ENCODE measurements around the gene CRYZ.

Gene CRYZ

DNA sequence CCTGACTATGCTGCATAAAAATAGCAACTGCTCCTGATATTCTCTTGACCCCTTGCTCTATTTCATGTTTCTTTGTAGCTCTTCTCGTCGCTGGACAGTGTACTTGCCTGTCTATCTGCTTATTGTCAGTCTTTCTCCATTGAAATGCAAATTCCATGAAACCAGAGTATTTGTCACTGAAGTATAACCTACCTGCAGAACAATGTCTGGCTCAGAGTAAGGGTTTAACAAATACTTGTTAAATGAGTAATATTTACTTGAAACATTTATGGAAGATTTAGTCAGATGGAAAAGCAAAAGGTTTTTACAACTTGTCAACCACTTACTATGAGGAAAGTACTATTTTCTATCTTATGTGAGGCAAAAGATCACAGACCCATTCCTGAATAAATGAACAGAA is 39.4 kb downstream of the CRYZ start:
- H3K4me3 ChIP-seq (ENCODE audit: low read length): no peak overlapping the region
- no peak overlapping the region for H3K4me2 ChIP-seq (ENCODE audit: low read length)
- H3K4me1 ChIP-seq (ENCODE audit: control insufficient read depth, insufficient read depth, low read length): peaks cover 6% of the 10 kb centered on the region
- no peaks in the 10 kb centered on the region for H3K9me3 ChIP-seq (replicated peaks; ENCODE audit: low read length)
- H3K36me3 ChIP-seq (ENCODE audit: insufficient read depth, low read length): no peaks in the 10 kb centered on the region
- H3K9ac ChIP-seq (ENCODE audit: low read depth, low read length): no peak overlapping the region
- H3K27me3 ChIP-seq (ENCODE audit: control insufficient read depth, insufficient read depth, low read length): peaks cover 4% of the 10 kb centered on the region

DNA sequence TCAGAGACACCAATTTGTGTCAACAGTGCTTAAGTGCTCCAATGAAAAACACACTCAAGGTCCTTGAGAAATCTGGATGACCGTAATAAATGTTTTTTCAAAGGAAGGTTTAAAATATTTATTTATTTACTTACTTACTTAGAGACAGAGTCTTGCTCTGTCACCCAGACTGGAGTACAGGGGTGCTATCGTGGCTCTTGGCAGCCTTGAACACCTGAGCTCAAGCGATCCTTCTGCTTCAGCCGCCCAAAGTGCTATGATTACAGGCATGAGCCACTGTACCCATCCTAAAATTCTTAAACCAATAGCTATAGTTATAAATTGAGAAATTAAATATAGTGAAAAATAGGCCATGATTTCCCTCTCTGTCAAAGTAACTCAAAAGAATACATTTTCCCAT is 41.9 kb downstream of the CRYZ start:
- H3K9me3 ChIP-seq (replicated peaks; ENCODE audit: low read length): no peaks in the 10 kb centered on the region
- H3K27me3 ChIP-seq (ENCODE audit: control insufficient read depth, insufficient read depth, low read length): peaks cover 19% of the 10 kb centered on the region
- H3K9ac ChIP-seq (ENCODE audit: low read depth, low read length): no peak overlapping the region
- no peak overlapping the region for H3K4me3 ChIP-seq (ENCODE audit: low read length)
- no peak overlapping the region for H3K4me2 ChIP-seq (ENCODE audit: low read length)
- no peaks in the 10 kb centered on the region for H3K36me3 ChIP-seq (ENCODE audit: insufficient read depth, low read length)
- H3K4me1 ChIP-seq (ENCODE audit: control insufficient read depth, insufficient read depth, low read length): peaks cover 6% of the 10 kb centered on the region

DNA sequence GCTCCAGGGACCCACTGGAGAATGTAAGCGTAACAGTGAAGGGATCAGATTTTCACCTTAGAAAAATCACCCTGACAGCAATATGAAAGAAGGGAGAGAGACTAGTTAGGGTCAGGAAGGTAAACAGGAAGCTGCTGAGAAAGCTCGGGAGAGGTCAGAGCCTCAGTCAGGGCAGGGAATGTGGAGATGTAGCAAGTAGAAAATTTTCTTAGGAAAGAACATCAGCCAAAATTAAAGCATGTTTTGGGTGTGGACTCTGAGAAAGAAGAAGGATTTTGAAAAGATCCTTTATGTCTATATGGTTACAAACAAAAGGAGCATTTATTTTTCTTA is 42.5 kb downstream of the CRYZ start:
- Histone ChIP-seq H3K36me3 (ENCODE audit: insufficient read depth, low read length) (no peaks in the 10 kb centered on the region), H3K4me2 (ENCODE audit: low read length) (no peak overlapping the region), H3K27me3 (ENCODE audit: control insufficient read depth, insufficient read depth, low read length) (peaks cover 25% of the 10 kb centered on the region), H3K9ac (ENCODE audit: low read depth, low read length) (no peak overlapping the region), H3K4me1 (ENCODE audit: control insufficient read depth, insufficient read depth, low read length) (peaks cover 6% of the 10 kb centered on the region), H3K9me3 (replicated peaks; ENCODE audit: low read length) (no peaks in the 10 kb centered on the region), H3K4me3 (ENCODE audit: low read length) (no peak overlapping the region)

DNA sequence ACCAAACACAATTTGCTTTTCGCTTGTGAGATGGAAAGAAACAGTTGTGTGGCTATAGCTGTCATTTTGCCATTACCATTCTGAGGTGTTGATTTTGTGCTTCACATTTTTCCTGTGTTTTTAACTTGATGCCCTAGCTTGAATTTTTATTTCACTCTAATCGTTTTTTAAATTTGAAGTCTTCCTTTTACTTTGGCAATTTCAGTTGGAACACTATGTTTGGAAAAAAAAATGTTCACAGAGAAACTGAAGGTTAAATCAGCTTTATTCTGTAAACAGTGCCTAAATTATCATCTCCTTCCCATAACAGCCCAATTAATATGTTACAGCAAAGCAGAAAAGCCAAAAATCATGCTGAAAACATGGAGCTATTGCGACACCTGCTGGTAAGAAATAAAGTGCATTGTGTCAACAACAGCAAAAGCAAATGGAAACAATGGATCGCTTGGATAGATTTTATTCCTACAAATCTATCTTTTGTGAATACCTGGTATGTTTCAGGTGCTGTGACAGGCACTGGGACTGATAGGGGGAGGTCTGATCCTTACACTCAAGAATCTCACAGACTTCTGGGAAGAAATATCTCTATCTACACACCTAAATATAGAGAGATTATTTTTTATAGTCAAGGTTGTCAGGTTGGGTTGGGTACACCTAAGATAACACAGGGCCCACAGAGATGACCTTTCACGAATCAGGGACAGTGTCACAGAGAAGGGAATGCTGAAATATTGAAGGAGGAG is 43.1 kb downstream of the CRYZ start:
- Histone ChIP-seq H3K4me2 (ENCODE audit: low read length) (peak overlapping the region; percentile 57), H3K4me1 (ENCODE audit: control insufficient read depth, insufficient read depth, low read length) (peaks cover 6% of the 10 kb centered on the region), H3K9me3 (replicated peaks; ENCODE audit: low read length) (no peaks in the 10 kb centered on the region), H3K36me3 (ENCODE audit: insufficient read depth, low read length) (no peaks in the 10 kb centered on the region), H3K27me3 (ENCODE audit: control insufficient read depth, insufficient read depth, low read length) (peaks cover 26% of the 10 kb centered on the region), H3K9ac (ENCODE audit: low read depth, low read length) (no peak overlapping the region), H3K4me3 (ENCODE audit: low read length) (no peak overlapping the region)

DNA sequence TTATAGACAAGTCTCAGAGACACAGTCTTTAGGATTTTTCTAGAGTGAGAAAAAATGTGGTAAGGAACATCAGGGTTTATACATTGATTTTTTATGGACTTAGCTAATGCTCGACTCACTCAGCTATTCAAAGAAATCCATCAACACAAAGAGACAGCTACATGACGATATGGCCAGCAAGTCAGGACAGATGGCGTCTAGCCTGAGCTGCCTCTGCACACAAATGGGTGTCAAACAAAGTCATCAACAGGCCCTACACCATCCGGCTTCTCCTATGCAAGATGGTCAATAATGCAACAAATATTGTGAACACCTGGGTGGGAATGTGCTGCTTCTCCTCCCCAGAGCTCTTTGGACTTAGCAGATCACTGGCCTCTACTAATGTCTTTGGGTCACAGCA is 45.9 kb downstream of the CRYZ start:
- Histone ChIP-seq H3K9me3 (replicated peaks; ENCODE audit: low read length) (no peaks in the 10 kb centered on the region), H3K4me3 (ENCODE audit: low read length) (no peak overlapping the region), H3K4me1 (ENCODE audit: control insufficient read depth, insufficient read depth, low read length) (no peaks in the 10 kb centered on the region), H3K9ac (ENCODE audit: low read depth, low read length) (no peak overlapping the region), H3K4me2 (ENCODE audit: low read length) (no peak overlapping the region), H3K36me3 (ENCODE audit: insufficient read depth, low read length) (no peaks in the 10 kb centered on the region), H3K27me3 (ENCODE audit: control insufficient read depth, insufficient read depth, low read length) (peaks cover 42% of the 10 kb centered on the region)

DNA sequence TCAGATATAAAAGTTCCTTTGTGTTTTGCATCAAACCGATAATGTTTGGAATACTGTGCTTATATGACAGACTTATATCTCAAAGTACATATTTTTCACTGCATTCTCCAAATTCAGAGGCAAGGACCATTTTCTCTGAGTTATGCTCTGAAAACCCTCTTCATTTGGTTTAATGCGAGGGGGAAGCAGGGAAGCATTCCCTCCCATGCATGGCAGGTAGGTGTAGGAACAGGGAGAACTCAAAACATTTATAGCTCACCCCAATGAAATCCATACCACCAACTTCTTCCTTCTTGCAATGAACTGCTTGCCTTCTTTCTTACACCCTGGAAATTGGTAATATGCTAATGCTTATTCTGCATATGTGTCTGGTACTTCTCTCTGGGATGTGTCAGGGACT is 48.5 kb downstream of the CRYZ start:
- no peaks in the 10 kb centered on the region for H3K4me1 ChIP-seq (ENCODE audit: control insufficient read depth, insufficient read depth, low read length)
- H3K9ac ChIP-seq (ENCODE audit: low read depth, low read length): no peak overlapping the region
- no peaks in the 10 kb centered on the region for H3K36me3 ChIP-seq (ENCODE audit: insufficient read depth, low read length)
- H3K4me2 ChIP-seq (ENCODE audit: low read length): no peak overlapping the region
- H3K4me3 ChIP-seq (ENCODE audit: low read length): no peak overlapping the region
- H3K9me3 ChIP-seq (replicated peaks; ENCODE audit: low read length): no peaks in the 10 kb centered on the region
- peaks cover 45% of the 10 kb centered on the region for H3K27me3 ChIP-seq (ENCODE audit: control insufficient read depth, insufficient read depth, low read length)

DNA sequence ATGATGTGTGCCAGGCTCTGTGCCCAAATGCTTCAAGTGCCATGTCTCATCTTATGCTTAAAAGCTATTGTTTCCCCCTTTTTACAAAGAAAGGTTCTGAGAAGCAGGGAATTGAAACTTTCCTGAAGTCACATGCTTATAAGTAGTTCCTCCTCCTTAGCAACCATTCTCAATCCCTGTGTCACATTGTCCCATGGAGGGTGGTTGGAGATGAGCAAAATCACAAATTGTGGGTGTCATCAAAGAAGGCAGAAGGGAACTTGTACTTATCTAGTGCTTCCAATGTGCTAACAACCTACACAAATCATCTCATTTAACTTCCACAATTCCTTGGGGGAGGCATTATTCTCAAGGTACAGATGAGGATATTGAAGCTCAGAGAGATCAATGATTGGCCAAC is 49.2 kb downstream of the CRYZ start:
- no peaks in the 10 kb centered on the region for H3K4me1 ChIP-seq (ENCODE audit: control insufficient read depth, insufficient read depth, low read length)
- H3K4me2 ChIP-seq (ENCODE audit: low read length): no peak overlapping the region
- no peaks in the 10 kb centered on the region for H3K9me3 ChIP-seq (replicated peaks; ENCODE audit: low read length)
- no peak overlapping the region for H3K4me3 ChIP-seq (ENCODE audit: low read length)
- no peak overlapping the region for H3K9ac ChIP-seq (ENCODE audit: low read depth, low read length)
- H3K27me3 ChIP-seq (ENCODE audit: control insufficient read depth, insufficient read depth, low read length): peaks cover 43% of the 10 kb centered on the region
- H3K36me3 ChIP-seq (ENCODE audit: insufficient read depth, low read length): no peaks in the 10 kb centered on the region

DNA sequence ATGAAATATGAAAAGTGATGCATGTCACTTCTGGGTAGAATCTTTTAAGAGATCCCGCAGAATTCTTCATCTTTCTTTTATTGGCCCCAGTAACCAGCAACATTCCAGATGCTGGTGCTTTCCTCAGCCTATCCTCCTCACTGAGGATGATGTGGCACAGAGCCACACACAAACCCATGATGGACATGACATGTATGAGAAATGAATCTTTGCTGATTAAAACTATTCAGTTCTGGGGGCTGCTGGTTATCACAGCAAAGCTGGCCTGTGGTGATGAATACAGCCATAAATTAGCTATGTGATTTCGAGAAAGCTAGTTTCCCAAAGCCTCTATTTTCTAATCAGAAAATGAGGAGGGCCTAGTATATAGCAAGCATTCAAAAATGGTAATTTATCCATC is 51.0 kb downstream of the CRYZ start:
- Histone ChIP-seq H3K4me2 (ENCODE audit: low read length) (no peak overlapping the region), H3K9me3 (replicated peaks; ENCODE audit: low read length) (no peaks in the 10 kb centered on the region), H3K36me3 (ENCODE audit: insufficient read depth, low read length) (no peaks in the 10 kb centered on the region), H3K4me1 (ENCODE audit: control insufficient read depth, insufficient read depth, low read length) (no peaks in the 10 kb centered on the region), H3K27me3 (ENCODE audit: control insufficient read depth, insufficient read depth, low read length) (peaks cover 30% of the 10 kb centered on the region), H3K9ac (ENCODE audit: low read depth, low read length) (no peak overlapping the region), H3K4me3 (ENCODE audit: low read length) (no peak overlapping the region)

DNA sequence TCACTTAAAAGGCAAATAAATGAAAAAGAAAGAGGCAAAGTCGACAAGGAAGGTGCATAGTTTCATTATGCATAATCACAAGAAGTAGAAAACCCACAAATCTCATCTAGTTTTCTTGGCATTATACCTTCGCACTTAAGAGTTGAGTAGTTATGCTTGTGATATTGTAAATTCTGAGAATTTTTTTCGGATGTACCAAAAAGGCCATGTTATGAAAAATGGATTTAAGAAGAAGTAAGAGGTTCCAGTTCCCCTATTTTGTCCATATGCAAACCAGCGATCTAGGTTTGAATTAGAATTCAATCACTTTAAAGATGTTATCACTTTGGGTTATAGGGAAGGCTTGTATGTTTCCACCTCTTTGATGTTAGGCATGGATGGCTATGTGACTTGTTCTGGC is 51.4 kb downstream of the CRYZ start:
- peaks cover 28% of the 10 kb centered on the region for H3K27me3 ChIP-seq (ENCODE audit: control insufficient read depth, insufficient read depth, low read length)
- no peaks in the 10 kb centered on the region for H3K9me3 ChIP-seq (replicated peaks; ENCODE audit: low read length)
- no peak overlapping the region for H3K4me2 ChIP-seq (ENCODE audit: low read length)
- no peaks in the 10 kb centered on the region for H3K36me3 ChIP-seq (ENCODE audit: insufficient read depth, low read length)
- H3K9ac ChIP-seq (ENCODE audit: low read depth, low read length): no peak overlapping the region
- no peak overlapping the region for H3K4me3 ChIP-seq (ENCODE audit: low read length)
- no peaks in the 10 kb centered on the region for H3K4me1 ChIP-seq (ENCODE audit: control insufficient read depth, insufficient read depth, low read length)

DNA sequence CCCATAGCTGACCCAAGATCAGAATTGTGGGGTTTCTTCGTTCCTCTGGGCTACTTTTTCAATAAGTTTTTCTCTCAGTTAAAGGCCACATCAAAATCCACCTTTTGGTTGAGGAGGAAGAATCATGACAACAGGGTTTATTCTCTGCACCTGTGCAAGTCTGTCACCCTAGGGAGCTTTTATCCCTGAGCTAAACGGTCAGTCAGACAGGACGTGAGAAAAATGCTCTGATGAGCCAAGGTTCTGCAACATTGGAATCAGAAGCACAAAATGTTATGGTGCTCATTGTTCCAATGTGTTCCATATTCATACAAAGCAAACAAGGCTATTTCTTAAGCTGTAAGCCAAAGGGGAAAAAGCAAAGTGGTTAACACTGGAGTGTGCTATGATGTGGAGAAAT is 51.8 kb downstream of the CRYZ start:
- no peak overlapping the region for H3K9ac ChIP-seq (ENCODE audit: low read depth, low read length)
- H3K27me3 ChIP-seq (ENCODE audit: control insufficient read depth, insufficient read depth, low read length): peaks cover 27% of the 10 kb centered on the region
- H3K4me2 ChIP-seq (ENCODE audit: low read length): no peak overlapping the region
- no peak overlapping the region for H3K4me3 ChIP-seq (ENCODE audit: low read length)
- H3K4me1 ChIP-seq (ENCODE audit: control insufficient read depth, insufficient read depth, low read length): no peaks in the 10 kb centered on the region
- no peaks in the 10 kb centered on the region for H3K36me3 ChIP-seq (ENCODE audit: insufficient read depth, low read length)
- H3K9me3 ChIP-seq (replicated peaks; ENCODE audit: low read length): no peaks in the 10 kb centered on the region

DNA sequence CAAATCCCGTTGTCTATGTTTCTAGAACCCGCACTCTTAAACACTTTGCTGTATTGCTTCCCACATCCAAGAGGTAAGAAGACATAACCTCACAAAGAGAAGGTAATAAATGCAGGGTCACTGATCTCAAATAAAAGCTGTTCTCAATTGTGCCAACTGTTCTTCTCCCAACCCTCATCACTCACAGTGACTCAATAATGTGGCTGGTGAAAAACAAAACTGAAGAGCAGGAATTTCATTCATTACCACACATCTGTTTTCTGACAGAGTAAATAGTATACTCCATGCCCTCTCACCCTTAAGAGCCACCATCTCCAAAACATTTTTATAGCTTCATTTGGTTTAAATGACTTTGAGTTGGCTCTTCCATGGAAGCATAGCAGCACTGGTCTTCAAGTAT is 53.0 kb downstream of the CRYZ start:
- Histone ChIP-seq H3K4me3 (ENCODE audit: low read length) (no peak overlapping the region), H3K4me1 (ENCODE audit: control insufficient read depth, insufficient read depth, low read length) (no peaks in the 10 kb centered on the region), H3K9me3 (replicated peaks; ENCODE audit: low read length) (no peaks in the 10 kb centered on the region)

DNA sequence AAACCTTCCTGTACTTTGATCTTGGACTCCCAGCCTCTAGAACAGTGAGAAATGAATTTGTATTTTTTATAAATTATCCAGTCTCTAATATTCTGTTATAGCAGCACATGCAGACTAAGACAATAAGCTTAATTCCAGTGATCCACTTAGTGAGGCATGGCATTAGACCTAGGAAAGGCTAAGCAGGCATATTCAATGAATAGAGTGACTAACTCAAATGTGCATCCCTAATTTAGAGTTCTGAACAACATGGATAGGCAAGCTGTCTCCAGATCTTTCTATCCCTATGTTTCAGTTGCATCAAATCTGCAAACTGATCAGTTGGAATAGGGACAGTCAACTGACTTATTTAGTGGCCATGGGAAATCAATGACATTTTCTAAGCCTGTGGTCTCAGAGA is 54.9 kb downstream of the CRYZ start:
- no peak overlapping the region for H3K4me2 ChIP-seq (ENCODE audit: low read length)
- peaks cover 29% of the 10 kb centered on the region for H3K27me3 ChIP-seq (ENCODE audit: control insufficient read depth, insufficient read depth, low read length)
- no peaks in the 10 kb centered on the region for H3K36me3 ChIP-seq (ENCODE audit: insufficient read depth, low read length)
- H3K9ac ChIP-seq (ENCODE audit: low read depth, low read length): no peak overlapping the region
- H3K9me3 ChIP-seq (replicated peaks; ENCODE audit: low read length): no peaks in the 10 kb centered on the region
- no peaks in the 10 kb centered on the region for H3K4me1 ChIP-seq (ENCODE audit: control insufficient read depth, insufficient read depth, low read length)
- no peak overlapping the region for H3K4me3 ChIP-seq (ENCODE audit: low read length)

More for the DNA sequence above, 53.0 kb downstream of the CRYZ start:
- no peaks in the 10 kb centered on the region for H3K36me3 ChIP-seq (ENCODE audit: insufficient read depth, low read length)
- no peak overlapping the region for H3K4me2 ChIP-seq (ENCODE audit: low read length)
- no peak overlapping the region for H3K9ac ChIP-seq (ENCODE audit: low read depth, low read length)
- H3K27me3 ChIP-seq (ENCODE audit: control insufficient read depth, insufficient read depth, low read length): peaks cover 25% of the 10 kb centered on the region

Data from skeletal muscle satellite cell (primary cell).